Testis (tissue), 2 donors: ENCODE measurements around the gene LAMB2.

ENCODE experiments used
- POLR2A ChIP-seq: fragments of 450-650 bp; IDR thresholded peaks from one replicate; pipeline ENCODE4 v1.6.1; 2017; ENCODE audit warnings: antibody characterized with exemption, mild to moderate bottlenecking, moderate library complexity
- TF ChIP-seq, protein P1 (sequence below), 3 experiments: fragments of 450-650 bp in 2 of 3; fragments of 200-600 bp in 1 of 3; sonication (generic) in 1 of 3; IDR thresholded peaks; one replicate each; pipeline ENCODE4 v1.5.1; 2016 to 2019; ENCODE audit warnings: antibody characterized with exemption in 3 of 3, mild to moderate bottlenecking in 2 of 3, moderate library complexity in 1 of 3

GRCh38 chr3:49151610-49152009 is 18.8 kb upstream of the LAMB2 start:
- TF ChIP-seq, protein P1, sequence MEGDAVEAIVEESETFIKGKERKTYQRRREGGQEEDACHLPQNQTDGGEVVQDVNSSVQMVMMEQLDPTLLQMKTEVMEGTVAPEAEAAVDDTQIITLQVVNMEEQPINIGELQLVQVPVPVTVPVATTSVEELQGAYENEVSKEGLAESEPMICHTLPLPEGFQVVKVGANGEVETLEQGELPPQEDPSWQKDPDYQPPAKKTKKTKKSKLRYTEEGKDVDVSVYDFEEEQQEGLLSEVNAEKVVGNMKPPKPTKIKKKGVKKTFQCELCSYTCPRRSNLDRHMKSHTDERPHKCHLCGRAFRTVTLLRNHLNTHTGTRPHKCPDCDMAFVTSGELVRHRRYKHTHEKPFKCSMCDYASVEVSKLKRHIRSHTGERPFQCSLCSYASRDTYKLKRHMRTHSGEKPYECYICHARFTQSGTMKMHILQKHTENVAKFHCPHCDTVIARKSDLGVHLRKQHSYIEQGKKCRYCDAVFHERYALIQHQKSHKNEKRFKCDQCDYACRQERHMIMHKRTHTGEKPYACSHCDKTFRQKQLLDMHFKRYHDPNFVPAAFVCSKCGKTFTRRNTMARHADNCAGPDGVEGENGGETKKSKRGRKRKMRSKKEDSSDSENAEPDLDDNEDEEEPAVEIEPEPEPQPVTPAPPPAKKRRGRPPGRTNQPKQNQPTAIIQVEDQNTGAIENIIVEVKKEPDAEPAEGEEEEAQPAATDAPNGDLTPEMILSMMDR (IDR thresholded peaks at IDR 0.05) = no peak
- TF ChIP-seq POLR2A = no peak
